WTC11 (cell line): ENCODE data around the gene APBB3. TPM values are rescaled to one million over a fixed set of nuclear protein-coding genes. Genes with fewer than 3 reads are reported as not detected.

Experiments
- ATAC-seq: fragments of 200-7000 bp; cut with Tn5 transposase; 2 replicates; pipeline ENCODE4 v1.10.0; 2021; ENCODE audit warnings: mild to moderate bottlenecking, moderate library complexity
- CTCF ChIA-PET: fragments of 300-600 bp; sonication (Branson Sonifier 250); formaldehyde crosslinking; loops from one replicate; lab custom pipeline; 2021; ENCODE audit warnings: antibody characterized with exemption; lab: Charles Lee
- POLR2A ChIA-PET: fragments of 350-600 bp; sonication (Branson Sonifier 250); formaldehyde crosslinking; loops from one replicate; lab custom pipeline; 2021; ENCODE audit warnings: antibody characterized with exemption; lab: Charles Lee
- DNase-seq: peaks from one replicate; pipeline ENCODE4 v3.0.0; 2021; ENCODE audit warnings: low spot score
- H3K27ac Mint-ChIP-seq: 2 replicates; pipeline ENCODE4 v1.8.0; 2021; ENCODE audit warnings: mixed read lengths
- H3K27me3 Mint-ChIP-seq: 2 replicates; pipeline ENCODE4 v1.8.0; 2021; ENCODE audit warnings: low read depth, mild to moderate bottlenecking, moderate library complexity, mixed read lengths
- H3K36me3 Mint-ChIP-seq: 2 replicates; pipeline ENCODE4 v1.8.0; 2021; ENCODE audit warnings: mixed read lengths
- H3K4me1 Mint-ChIP-seq: 2 replicates; pipeline ENCODE4 v1.8.0; 2022; ENCODE audit warnings: mixed read lengths
- H3K4me3 Mint-ChIP-seq: 2 replicates; pipeline ENCODE4 v1.8.0; 2021; ENCODE audit warnings: mild to moderate bottlenecking, moderate library complexity, mixed read lengths
- H3K9me3 Mint-ChIP-seq: 2 replicates; pipeline ENCODE4 v1.8.0; 2021; ENCODE audit warnings: mixed read lengths
- CBFB ChIP-seq: sonication (generic); formaldehyde crosslinking; IDR thresholded peaks from 2 replicates; pipeline ENCODE4 v1.8.1; 2022; ENCODE audit warnings: mild to moderate bottlenecking, low read depth, missing genetic modification reagents
- E2F4 ChIP-seq: sonication (generic); formaldehyde crosslinking; IDR thresholded peaks from 2 replicates; pipeline ENCODE4 v1.8.1; 2022; ENCODE audit warnings: low read depth, mild to moderate bottlenecking, moderate library complexity, missing genetic modification reagents, borderline replicate concordance
- E2F5 ChIP-seq: sonication (generic); formaldehyde crosslinking; IDR thresholded peaks from 2 replicates; pipeline ENCODE4 v1.8.1; 2022; ENCODE audit warnings: mild to moderate bottlenecking, moderate library complexity, missing genetic modification reagents
- ESRRA ChIP-seq: sonication (generic); formaldehyde crosslinking; IDR thresholded peaks from 2 replicates; pipeline ENCODE4 v1.8.1; 2022; ENCODE audit warnings: mild to moderate bottlenecking, missing genetic modification reagents, borderline replicate concordance
- ETV6 ChIP-seq: sonication (generic); formaldehyde crosslinking; IDR thresholded peaks from 2 replicates; pipeline ENCODE4 v1.8.1; 2022; ENCODE audit warnings: mild to moderate bottlenecking, missing genetic modification reagents
- FOXK1 ChIP-seq: sonication (generic); formaldehyde crosslinking; IDR thresholded peaks from 2 replicates; pipeline ENCODE4 v1.8.0; 2022; ENCODE audit warnings: mild to moderate bottlenecking, moderate library complexity, missing genetic modification reagents
- GRHL2 ChIP-seq: fragments of 250-450 bp; sonication (Bioruptor Pico); IDR thresholded peaks from 2 replicates; pipeline ENCODE4 v1.8.0; 2022; ENCODE audit warnings: mild to moderate bottlenecking, moderate library complexity; ENCODE audit not compliant: insufficient replicate concordance, severe bottlenecking
- HMGA2 ChIP-seq: fragments of 250-450 bp; sonication (Bioruptor Pico); IDR thresholded peaks from 2 replicates; pipeline ENCODE4 v1.4.0; 2021; ENCODE audit warnings: mild to moderate bottlenecking, moderate library complexity
- IRF2 ChIP-seq: sonication (generic); formaldehyde crosslinking; IDR thresholded peaks from 2 replicates; pipeline ENCODE4 v1.8.0; 2022; ENCODE audit warnings: low read depth, missing genetic modification reagents, borderline replicate concordance
- JAZF1 ChIP-seq: fragments of 250-450 bp; sonication (Bioruptor Pico); IDR thresholded peaks from 2 replicates; pipeline ENCODE4 v1.9.0; 2021; ENCODE audit warnings: moderate library complexity, mild to moderate bottlenecking, inconsistent platforms
- JUN ChIP-seq: sonication (generic); formaldehyde crosslinking; IDR thresholded peaks from 2 replicates; pipeline ENCODE4 v1.8.0; 2023; ENCODE audit warnings: mild to moderate bottlenecking, missing genetic modification reagents
- MYBL2 ChIP-seq: sonication (generic); formaldehyde crosslinking; IDR thresholded peaks from 2 replicates; pipeline ENCODE4 v1.8.1; 2023; ENCODE audit warnings: mild to moderate bottlenecking, moderate library complexity, missing genetic modification reagents
- NR1H2 ChIP-seq: sonication (generic); formaldehyde crosslinking; IDR thresholded peaks from 2 replicates; pipeline ENCODE4 v1.9.0; 2021; ENCODE audit warnings: mild to moderate bottlenecking, moderate library complexity, missing genetic modification reagents
- NR2C2 ChIP-seq: sonication (generic); formaldehyde crosslinking; IDR thresholded peaks from 2 replicates; pipeline ENCODE4 v1.8.0; 2022; ENCODE audit warnings: mild to moderate bottlenecking, missing genetic modification reagents
- OVOL2 ChIP-seq: fragments of 250-450 bp; sonication (Bioruptor Pico); IDR thresholded peaks from 2 replicates; pipeline ENCODE4 v1.9.0; 2021; ENCODE audit warnings: mild to moderate bottlenecking, borderline replicate concordance
- RORB ChIP-seq: fragments of 250-450 bp; sonication (Bioruptor Pico); IDR thresholded peaks from 2 replicates; pipeline ENCODE4 v1.9.0; 2021; ENCODE audit warnings: mild to moderate bottlenecking
- SOX15 ChIP-seq: fragments of 250-450 bp; sonication (Bioruptor Pico); IDR thresholded peaks from 2 replicates; pipeline ENCODE4 v1.9.0; 2021; ENCODE audit warnings: mild to moderate bottlenecking
- STAT6 ChIP-seq: sonication (generic); formaldehyde crosslinking; conservative IDR thresholded peaks from 2 replicates; pipeline ENCODE4 v1.8.1; 2023; ENCODE audit warnings: mild to moderate bottlenecking, low read depth, missing genetic modification reagents, moderate library complexity
- TEAD4 ChIP-seq: sonication (generic); formaldehyde crosslinking; IDR thresholded peaks from 2 replicates; pipeline ENCODE4 v1.8.0; 2022; ENCODE audit warnings: mild to moderate bottlenecking, missing genetic modification reagents
- ZBTB21 ChIP-seq: sonication (generic); formaldehyde crosslinking; IDR thresholded peaks from 2 replicates; pipeline ENCODE4 v1.8.1; 2023; ENCODE audit warnings: mild to moderate bottlenecking, missing genetic modification reagents, borderline replicate concordance
- ZNF138 ChIP-seq: sonication (generic); formaldehyde crosslinking; conservative IDR thresholded peaks from 2 replicates; pipeline ENCODE4 v1.8.1; 2022; ENCODE audit warnings: mild to moderate bottlenecking, moderate library complexity, missing genetic modification reagents
- ZNF263 ChIP-seq: sonication (generic); formaldehyde crosslinking; IDR thresholded peaks from 2 replicates; pipeline ENCODE4 v1.8.1; 2022; ENCODE audit warnings: low read depth, mild to moderate bottlenecking, moderate library complexity, missing genetic modification reagents
- ZNF317 ChIP-seq: sonication (generic); formaldehyde crosslinking; IDR thresholded peaks from 2 replicates; pipeline ENCODE4 v1.8.1; 2023; ENCODE audit warnings: low read depth, mild to moderate bottlenecking, moderate library complexity, missing genetic modification reagents, borderline replicate concordance
- total RNA-seq: library from RNA; stranded (reverse); gene quantifications from 3 replicates; pipeline ENCODE4 v1.2.3, GENCODE V29; 2021
- TF ChIP-seq, protein P1 (sequence below): fragments of 200-600 bp; IDR thresholded peaks from 2 replicates; pipeline ENCODE4 v1.8.0; 2022; ENCODE audit warnings: antibody characterized with exemption
- TF ChIP-seq, protein P2 (sequence below): sonication (generic); formaldehyde crosslinking; IDR thresholded peaks from 2 replicates; pipeline ENCODE4 v1.8.0; 2023; ENCODE audit warnings: mild to moderate bottlenecking, missing genetic modification reagents
- TF ChIP-seq, protein P3 (sequence below): fragments of 250-450 bp; sonication (Bioruptor Pico); IDR thresholded peaks from 2 replicates; pipeline ENCODE4 v1.8.0; 2021; ENCODE audit warnings: mild to moderate bottlenecking
- TF ChIP-seq, protein P4 (sequence below): sonication (generic); formaldehyde crosslinking; IDR thresholded peaks from 2 replicates; pipeline ENCODE4 v1.8.0; 2022; ENCODE audit warnings: mild to moderate bottlenecking, missing genetic modification reagents
- TF ChIP-seq, protein P5 (sequence below): sonication (generic); formaldehyde crosslinking; IDR thresholded peaks from 2 replicates; pipeline ENCODE4 v1.8.1; 2023; ENCODE audit warnings: mild to moderate bottlenecking, missing genetic modification reagents, moderate library complexity

The APBB3 gene
- total RNA-seq, 1 experiment from 2014 or later, result 25.9 TPM

- no peaks in the 10 kb centered on the region for H3K4me1 Mint-ChIP-seq
- no peak for ATAC-seq
- CTCF ChIA-PET, result no interaction called here
Measured at GRCh38 chr5:140598836-140599235, 34.4 kb upstream of the APBB3 start.

GRCh38 chr5:140596321-140596741 lies 31.9 kb upstream of the APBB3 start:
- ChIA-PET POLR2A (no interaction called here), CTCF (no interaction called here)
- Mint-ChIP-seq H3K36me3 (no peaks in the 10 kb centered on the region), H3K9me3 (no peaks in the 10 kb centered on the region), H3K27me3 (peaks cover 30% of the 10 kb centered on the region), H3K4me1 (peaks cover 5% of the 10 kb centered on the region), H3K4me3 (no peak overlapping the region), H3K27ac (no peak overlapping the region)
- ATAC-seq (no peak), DNase-seq (no peak)
- no peak for TF ChIP-seq RORB (CRISPR knock-in tag)
- TF ChIP-seq IRF2 (CRISPR knock-in tag), result no peak
- no peak for TF ChIP-seq ZNF138 (CRISPR knock-in tag)
- TF ChIP-seq GRHL2, result no peak
- no peak for TF ChIP-seq STAT6
- no peak for TF ChIP-seq HMGA2 (CRISPR knock-in tag)
- TF ChIP-seq JAZF1 (CRISPR knock-in tag), result no peak
- no peak for TF ChIP-seq ETV6 (CRISPR knock-in tag)
- TF ChIP-seq, protein P1, sequence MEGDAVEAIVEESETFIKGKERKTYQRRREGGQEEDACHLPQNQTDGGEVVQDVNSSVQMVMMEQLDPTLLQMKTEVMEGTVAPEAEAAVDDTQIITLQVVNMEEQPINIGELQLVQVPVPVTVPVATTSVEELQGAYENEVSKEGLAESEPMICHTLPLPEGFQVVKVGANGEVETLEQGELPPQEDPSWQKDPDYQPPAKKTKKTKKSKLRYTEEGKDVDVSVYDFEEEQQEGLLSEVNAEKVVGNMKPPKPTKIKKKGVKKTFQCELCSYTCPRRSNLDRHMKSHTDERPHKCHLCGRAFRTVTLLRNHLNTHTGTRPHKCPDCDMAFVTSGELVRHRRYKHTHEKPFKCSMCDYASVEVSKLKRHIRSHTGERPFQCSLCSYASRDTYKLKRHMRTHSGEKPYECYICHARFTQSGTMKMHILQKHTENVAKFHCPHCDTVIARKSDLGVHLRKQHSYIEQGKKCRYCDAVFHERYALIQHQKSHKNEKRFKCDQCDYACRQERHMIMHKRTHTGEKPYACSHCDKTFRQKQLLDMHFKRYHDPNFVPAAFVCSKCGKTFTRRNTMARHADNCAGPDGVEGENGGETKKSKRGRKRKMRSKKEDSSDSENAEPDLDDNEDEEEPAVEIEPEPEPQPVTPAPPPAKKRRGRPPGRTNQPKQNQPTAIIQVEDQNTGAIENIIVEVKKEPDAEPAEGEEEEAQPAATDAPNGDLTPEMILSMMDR, result no peak
- no peak for TF ChIP-seq ESRRA
- TF ChIP-seq E2F5 (CRISPR knock-in tag), result no peak
- no peak for TF ChIP-seq E2F4 (CRISPR knock-in tag)
- TF ChIP-seq, protein P2, sequence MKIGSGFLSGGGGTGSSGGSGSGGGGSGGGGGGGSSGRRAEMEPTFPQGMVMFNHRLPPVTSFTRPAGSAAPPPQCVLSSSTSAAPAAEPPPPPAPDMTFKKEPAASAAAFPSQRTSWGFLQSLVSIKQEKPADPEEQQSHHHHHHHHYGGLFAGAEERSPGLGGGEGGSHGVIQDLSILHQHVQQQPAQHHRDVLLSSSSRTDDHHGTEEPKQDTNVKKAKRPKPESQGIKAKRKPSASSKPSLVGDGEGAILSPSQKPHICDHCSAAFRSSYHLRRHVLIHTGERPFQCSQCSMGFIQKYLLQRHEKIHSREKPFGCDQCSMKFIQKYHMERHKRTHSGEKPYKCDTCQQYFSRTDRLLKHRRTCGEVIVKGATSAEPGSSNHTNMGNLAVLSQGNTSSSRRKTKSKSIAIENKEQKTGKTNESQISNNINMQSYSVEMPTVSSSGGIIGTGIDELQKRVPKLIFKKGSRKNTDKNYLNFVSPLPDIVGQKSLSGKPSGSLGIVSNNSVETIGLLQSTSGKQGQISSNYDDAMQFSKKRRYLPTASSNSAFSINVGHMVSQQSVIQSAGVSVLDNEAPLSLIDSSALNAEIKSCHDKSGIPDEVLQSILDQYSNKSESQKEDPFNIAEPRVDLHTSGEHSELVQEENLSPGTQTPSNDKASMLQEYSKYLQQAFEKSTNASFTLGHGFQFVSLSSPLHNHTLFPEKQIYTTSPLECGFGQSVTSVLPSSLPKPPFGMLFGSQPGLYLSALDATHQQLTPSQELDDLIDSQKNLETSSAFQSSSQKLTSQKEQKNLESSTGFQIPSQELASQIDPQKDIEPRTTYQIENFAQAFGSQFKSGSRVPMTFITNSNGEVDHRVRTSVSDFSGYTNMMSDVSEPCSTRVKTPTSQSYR (CRISPR knock-in tag), result no peak
- no peak for TF ChIP-seq CBFB (CRISPR knock-in tag)
- TF ChIP-seq ZNF263 (CRISPR knock-in tag), result no peak

More at GRCh38 chr5:140598836-140599235, 34.4 kb upstream of the APBB3 start:
- no peak overlapping the region for H3K27ac Mint-ChIP-seq
- POLR2A ChIA-PET, result no interaction called here
- TF ChIP-seq, protein P3, sequence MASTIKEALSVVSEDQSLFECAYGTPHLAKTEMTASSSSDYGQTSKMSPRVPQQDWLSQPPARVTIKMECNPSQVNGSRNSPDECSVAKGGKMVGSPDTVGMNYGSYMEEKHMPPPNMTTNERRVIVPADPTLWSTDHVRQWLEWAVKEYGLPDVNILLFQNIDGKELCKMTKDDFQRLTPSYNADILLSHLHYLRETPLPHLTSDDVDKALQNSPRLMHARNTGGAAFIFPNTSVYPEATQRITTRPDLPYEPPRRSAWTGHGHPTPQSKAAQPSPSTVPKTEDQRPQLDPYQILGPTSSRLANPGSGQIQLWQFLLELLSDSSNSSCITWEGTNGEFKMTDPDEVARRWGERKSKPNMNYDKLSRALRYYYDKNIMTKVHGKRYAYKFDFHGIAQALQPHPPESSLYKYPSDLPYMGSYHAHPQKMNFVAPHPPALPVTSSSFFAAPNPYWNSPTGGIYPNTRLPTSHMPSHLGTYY, result no peak
- TF ChIP-seq NR1H2 (CRISPR knock-in tag), result no peak
- TF ChIP-seq, protein P4, sequence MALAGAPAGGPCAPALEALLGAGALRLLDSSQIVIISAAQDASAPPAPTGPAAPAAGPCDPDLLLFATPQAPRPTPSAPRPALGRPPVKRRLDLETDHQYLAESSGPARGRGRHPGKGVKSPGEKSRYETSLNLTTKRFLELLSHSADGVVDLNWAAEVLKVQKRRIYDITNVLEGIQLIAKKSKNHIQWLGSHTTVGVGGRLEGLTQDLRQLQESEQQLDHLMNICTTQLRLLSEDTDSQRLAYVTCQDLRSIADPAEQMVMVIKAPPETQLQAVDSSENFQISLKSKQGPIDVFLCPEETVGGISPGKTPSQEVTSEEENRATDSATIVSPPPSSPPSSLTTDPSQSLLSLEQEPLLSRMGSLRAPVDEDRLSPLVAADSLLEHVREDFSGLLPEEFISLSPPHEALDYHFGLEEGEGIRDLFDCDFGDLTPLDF (CRISPR knock-in tag), result no peak
- no peak for TF ChIP-seq ZNF317 (CRISPR knock-in tag)
- no peak for TF ChIP-seq CBFB (CRISPR knock-in tag)
- TF ChIP-seq SOX15 (CRISPR knock-in tag), result no peak
- TF ChIP-seq GRHL2, result no peak
- no peak for TF ChIP-seq FOXK1 (CRISPR knock-in tag)
- TF ChIP-seq, protein P5, sequence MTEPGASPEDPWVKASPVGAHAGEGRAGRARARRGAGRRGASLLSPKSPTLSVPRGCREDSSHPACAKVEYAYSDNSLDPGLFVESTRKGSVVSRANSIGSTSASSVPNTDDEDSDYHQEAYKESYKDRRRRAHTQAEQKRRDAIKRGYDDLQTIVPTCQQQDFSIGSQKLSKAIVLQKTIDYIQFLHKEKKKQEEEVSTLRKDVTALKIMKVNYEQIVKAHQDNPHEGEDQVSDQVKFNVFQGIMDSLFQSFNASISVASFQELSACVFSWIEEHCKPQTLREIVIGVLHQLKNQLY, result no peak
- TF ChIP-seq MYBL2 (CRISPR knock-in tag), result no peak
- TF ChIP-seq TEAD4 (CRISPR knock-in tag), result no peak
- TF ChIP-seq OVOL2 (CRISPR knock-in tag), result no peak
- TF ChIP-seq ZBTB21 (CRISPR knock-in tag), result no peak
- TF ChIP-seq JUN (CRISPR knock-in tag), result no peak
- no peak for TF ChIP-seq NR2C2 (CRISPR knock-in tag)
- TF ChIP-seq, all 79 proteins: peak for 0
- Mint-ChIP-seq H3K9me3 (0 out of 2 replicates have a peak, but pooled peaks cover 3% of the 10 kb centered on the region), H3K4me3 (no peak overlapping the region), H3K27me3 (peaks cover 30% of the 10 kb centered on the region), H3K36me3 (no peaks in the 10 kb centered on the region)
- DNase-seq, result no peak
